HG03135 (cell line): ENCODE results near the gene VTI1A.

Experiments
- ATAC-seq: cut with Tn5 transposase; IDR thresholded peaks from one replicate; pipeline ENCODE4 v1.9.1; 2021; ENCODE audit warnings: mild to moderate bottlenecking, moderate library complexity; ENCODE audit not compliant: unreplicated experiment

The VTI1A gene

GRCh38 chr10:112799038-112799437, 352.0 kb downstream of the VTI1A start:
- ATAC-seq = no peak

- ATAC-seq = no peak
These were observed 352.9 kb downstream of the VTI1A start for GRCh38 chr10:112799726-112800510.

- ATAC-seq = no peak
These were observed 354.0 kb downstream of the VTI1A start for GRCh38 chr10:112801004-112801403.

GRCh38 chr10:112801748-112802147, 354.7 kb downstream of the VTI1A start:
- ATAC-seq = no peak

GRCh38 chr10:112802411-112803022, 355.5 kb downstream of the VTI1A start:
- no peak for ATAC-seq

GRCh38 chr10:112803961-112804401, 357.0 kb downstream of the VTI1A start:
- ATAC-seq = no peak

- no peak for ATAC-seq
These were observed 358.2 kb downstream of the VTI1A start for GRCh38 chr10:112805254-112805590.

- ATAC-seq = no peak
These were observed 358.7 kb downstream of the VTI1A start for GRCh38 chr10:112805701-112806100.

- no peak for ATAC-seq
These were observed 360.0 kb downstream of the VTI1A start for GRCh38 chr10:112807013-112807412.

GRCh38 chr10:112809736-112810135, 362.7 kb downstream of the VTI1A start:
- no peak for ATAC-seq

- ATAC-seq = no peak
These were observed 363.7 kb downstream of the VTI1A start for GRCh38 chr10:112810711-112811151.

GRCh38 chr10:112811741-112812551, 364.9 kb downstream of the VTI1A start:
- ATAC-seq = no peak

GRCh38 chr10:112812586-112812985, 365.6 kb downstream of the VTI1A start:
- ATAC-seq = no peak

- ATAC-seq = no peak
These were observed 367.0 kb downstream of the VTI1A start for GRCh38 chr10:112813866-112814591.

GRCh38 chr10:112815269-112816032, 368.4 kb downstream of the VTI1A start:
- ATAC-seq = no peak

- ATAC-seq = no peak
These were observed 369.0 kb downstream of the VTI1A start for GRCh38 chr10:112816033-112816430.

GRCh38 chr10:112816891-112817290, 369.9 kb downstream of the VTI1A start:
- no peak for ATAC-seq

- ATAC-seq = no peak
These were observed 371.2 kb downstream of the VTI1A start for GRCh38 chr10:112817981-112818777.

- ATAC-seq = no peak
These were observed 372.2 kb downstream of the VTI1A start for GRCh38 chr10:112819231-112819630.
